Kidney capillary endothelial cell (primary cell): Measurements from ENCODE around the gene CHSY3.

Experiments
- DNase-seq: peaks from one replicate; pipeline ENCODE4 v3.0.0-alpha.2; 2018; ENCODE audit warnings: low spot score

CHSY3 gene

GRCh38 chr5:129904102-129904666, at the start of gene CHSY3:
Gene CHSY3 (plus strand): TSS chr5:129904465.
- peak; percentile 70 for DNase-seq

GRCh38 chr5:129856325-129856724, 47.9 kb upstream of the CHSY3 start:
- DNase-seq: no peak

GRCh38 chr5:129857116-129857515, 47.1 kb upstream of the CHSY3 start:
- DNase-seq: no peak

- no peak for DNase-seq
These were observed 46.1 kb upstream of the CHSY3 start for GRCh38 chr5:129858131-129858675.

GRCh38 chr5:129884322-129884721, 19.9 kb upstream of the CHSY3 start:
- DNase-seq: no peak

- DNase-seq: peak; percentile 31
These were observed 4.8 kb upstream of the CHSY3 start for GRCh38 chr5:129899454-129899853.

GRCh38 chr5:129902816-129903215, 1.4 kb upstream of the CHSY3 start:
- DNase-seq: no peak

GRCh38 chr5:129903466-129904101, 681 bp upstream of the CHSY3 start:
- DNase-seq: no peak

GRCh38 chr5:129904667-129905472, 605 bp downstream of the CHSY3 start:
- peak; percentile 16 for DNase-seq

- peak; percentile 15 for DNase-seq
These were observed 1.4 kb downstream of the CHSY3 start for GRCh38 chr5:129905473-129906176.

GRCh38 chr5:129906177-129906887, 2.1 kb downstream of the CHSY3 start:
- DNase-seq: peak; percentile 7

GRCh38 chr5:129909225-129909624, 5.0 kb downstream of the CHSY3 start:
- no peak for DNase-seq

- DNase-seq: no peak
These were observed 8.5 kb downstream of the CHSY3 start for GRCh38 chr5:129912601-129913255.

- DNase-seq: no peak
These were observed 11.2 kb downstream of the CHSY3 start for GRCh38 chr5:129915415-129915814.

GRCh38 chr5:129917224-129917623, 13.0 kb downstream of the CHSY3 start:
- DNase-seq: no peak

- DNase-seq: no peak
These were observed 16.9 kb downstream of the CHSY3 start for GRCh38 chr5:129921204-129921603.

GRCh38 chr5:129930221-129930620, 26.0 kb downstream of the CHSY3 start:
- DNase-seq: no peak

- no peak for DNase-seq
These were observed 31.4 kb downstream of the CHSY3 start for GRCh38 chr5:129935626-129936025.

- DNase-seq: no peak
These were observed 33.8 kb downstream of the CHSY3 start for GRCh38 chr5:129938077-129938476.

GRCh38 chr5:129943936-129944335, 39.7 kb downstream of the CHSY3 start:
- no peak for DNase-seq

- DNase-seq: no peak
These were observed 40.8 kb downstream of the CHSY3 start for GRCh38 chr5:129945028-129945427.
